Activated CD4-positive, alpha-beta T cell treated with anti-CD3 and anti-CD28 coated beads, Interleukin-2, amount 50 U/mL, for 16 hours (primary cell): ENCODE measurements around the gene MMP25.
"Not testable (repeated sequence)": the region's sequence is repeated elsewhere in the genome, so short reads cannot be mapped to it uniquely, and the experiment has no call there.

Experiments
- DNase-seq: peaks from one replicate; pipeline ENCODE4 v3.0.0-alpha.2; 2020

The MMP25 gene

DNA sequence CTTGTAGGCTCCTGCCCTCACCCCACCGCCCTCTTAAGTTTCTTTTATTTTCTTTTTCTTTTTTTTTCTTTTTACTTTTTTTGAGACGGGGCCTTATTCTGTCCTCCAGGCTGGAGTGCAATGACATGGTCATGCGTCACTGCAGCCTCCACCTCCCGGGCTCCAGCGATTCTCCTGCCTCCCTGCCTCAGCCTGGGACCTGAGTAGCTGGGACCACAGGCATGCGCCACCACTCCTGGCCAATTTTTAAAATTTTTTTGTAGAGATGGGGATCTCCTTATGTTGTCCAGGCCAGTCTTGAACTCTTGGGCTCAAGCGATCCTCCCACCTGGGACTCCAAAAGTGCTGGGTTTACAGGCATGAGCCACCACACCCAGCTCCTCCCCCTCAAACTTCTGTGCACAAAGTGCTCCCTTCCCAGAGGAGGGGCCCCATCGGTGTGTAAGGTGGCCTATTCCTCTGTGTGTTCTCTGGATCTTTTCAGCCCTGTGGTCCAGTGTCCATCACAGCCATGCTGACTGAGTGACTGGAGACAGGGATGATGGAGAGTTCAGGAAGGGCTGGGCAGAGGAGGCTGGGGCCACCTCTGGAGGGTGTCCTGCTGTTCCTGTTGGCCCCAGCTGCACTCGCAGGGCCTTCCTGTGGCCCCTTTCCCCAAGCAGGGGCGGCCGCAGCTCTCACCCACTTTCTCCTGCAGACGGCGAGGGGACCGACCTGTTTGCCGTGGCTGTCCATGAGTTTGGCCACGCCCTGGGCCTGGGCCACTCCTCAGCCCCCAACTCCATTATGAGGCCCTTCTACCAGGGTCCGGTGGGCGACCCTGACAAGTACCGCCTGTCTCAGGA lies 10.2 kb downstream of the MMP25 start:
- no peak for DNase-seq

- peak; percentile 67 for DNase-seq
Measured at GRCh38 chr16:3057181-3058138, 11.1 kb downstream of the MMP25 start.

DNA sequence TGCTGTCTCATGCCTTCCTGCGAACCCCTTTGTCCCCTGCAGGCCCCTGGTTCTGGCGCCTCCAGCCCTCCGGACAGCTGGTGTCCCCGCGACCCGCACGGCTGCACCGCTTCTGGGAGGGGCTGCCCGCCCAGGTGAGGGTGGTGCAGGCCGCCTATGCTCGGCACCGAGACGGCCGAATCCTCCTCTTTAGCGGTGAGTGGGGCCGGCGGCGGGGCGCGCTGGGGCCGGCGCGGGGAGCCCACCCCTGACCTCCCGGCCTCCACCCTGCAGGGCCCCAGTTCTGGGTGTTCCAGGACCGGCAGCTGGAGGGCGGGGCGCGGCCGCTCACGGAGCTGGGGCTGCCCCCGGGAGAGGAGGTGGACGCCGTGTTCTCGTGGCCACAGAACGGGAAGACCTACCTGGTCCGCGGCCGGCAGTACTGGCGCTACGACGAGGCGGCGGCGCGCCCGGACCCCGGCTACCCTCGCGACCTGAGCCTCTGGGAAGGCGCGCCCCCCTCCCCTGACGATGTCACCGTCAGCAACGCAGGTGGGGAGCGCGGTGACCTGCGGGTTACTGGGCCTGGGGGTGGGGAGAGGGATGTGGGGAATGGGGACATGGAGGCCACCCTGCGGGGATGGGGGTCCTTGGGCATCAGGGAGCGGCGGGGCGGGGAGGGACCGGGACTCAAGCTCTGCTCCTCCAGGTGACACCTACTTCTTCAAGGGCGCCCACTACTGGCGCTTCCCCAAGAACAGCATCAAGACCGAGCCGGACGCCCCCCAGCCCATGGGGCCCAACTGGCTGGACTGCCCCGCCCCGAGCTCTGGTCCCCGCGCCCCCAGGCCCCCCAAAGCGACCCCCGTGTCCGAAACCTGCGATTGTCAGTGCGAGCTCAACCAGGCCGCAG lies 12.0 kb downstream of the MMP25 start:
- peak; percentile 72 for DNase-seq

DNA sequence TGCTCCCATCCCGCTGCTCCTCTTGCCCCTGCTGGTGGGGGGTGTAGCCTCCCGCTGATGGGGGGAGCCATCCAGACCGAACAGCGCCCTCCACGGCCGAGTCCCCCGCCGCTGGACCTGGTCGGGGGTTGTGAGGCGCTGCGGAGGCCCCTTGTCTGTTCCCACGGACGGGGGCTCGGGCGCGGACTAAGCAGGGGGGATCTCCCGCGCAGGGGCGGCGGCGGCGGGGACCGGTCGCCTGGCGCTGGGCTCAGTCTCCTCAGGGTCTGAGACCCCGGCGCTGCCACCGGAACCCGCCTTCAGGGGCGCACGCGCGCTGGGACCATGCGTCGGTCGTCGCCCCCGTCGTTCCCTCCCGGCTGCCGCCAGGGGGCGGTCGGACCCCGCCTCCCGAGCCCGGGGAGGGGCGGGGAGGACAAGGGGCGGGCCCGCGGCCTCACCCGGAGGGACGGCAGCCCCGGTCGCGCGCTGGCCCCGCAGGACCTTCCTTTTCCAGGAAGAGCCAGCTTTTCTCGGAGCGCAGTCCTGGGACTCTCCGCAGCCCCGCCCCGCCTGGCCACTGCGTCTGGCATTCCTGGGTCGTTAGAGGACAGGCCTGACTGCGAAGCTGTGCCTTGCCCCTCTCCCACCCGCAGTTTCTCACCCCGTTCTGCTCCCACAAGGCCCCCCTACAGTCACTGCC lies 12.8 kb downstream of the MMP25 start:
- DNase-seq = peak; percentile 91

DNA sequence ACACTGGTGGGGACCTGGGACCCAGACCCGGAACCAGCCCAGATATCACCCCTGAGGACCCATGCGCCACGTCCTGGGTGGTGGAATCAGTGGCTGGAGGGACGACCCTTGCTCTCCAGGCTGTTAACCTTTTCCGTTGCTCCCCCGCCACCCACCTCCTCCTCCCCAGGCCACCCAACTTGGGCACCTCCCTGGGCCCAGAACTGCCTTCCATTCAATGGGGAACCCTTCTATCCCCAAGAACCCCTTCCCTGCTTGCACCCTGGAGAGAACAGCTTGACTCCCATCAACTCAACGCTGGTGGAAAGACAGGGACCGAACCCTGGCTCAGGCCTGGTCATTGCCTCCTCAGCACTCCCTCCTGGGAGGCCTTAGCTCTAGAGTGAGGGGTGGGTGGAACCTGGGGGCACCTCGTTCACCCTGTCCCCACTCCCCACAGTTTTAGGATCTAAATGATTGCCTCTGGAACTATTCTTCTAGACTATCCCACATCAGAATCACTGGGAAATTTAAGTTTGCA lies 13.4 kb downstream of the MMP25 start:
- DNase-seq = no peak

DNA sequence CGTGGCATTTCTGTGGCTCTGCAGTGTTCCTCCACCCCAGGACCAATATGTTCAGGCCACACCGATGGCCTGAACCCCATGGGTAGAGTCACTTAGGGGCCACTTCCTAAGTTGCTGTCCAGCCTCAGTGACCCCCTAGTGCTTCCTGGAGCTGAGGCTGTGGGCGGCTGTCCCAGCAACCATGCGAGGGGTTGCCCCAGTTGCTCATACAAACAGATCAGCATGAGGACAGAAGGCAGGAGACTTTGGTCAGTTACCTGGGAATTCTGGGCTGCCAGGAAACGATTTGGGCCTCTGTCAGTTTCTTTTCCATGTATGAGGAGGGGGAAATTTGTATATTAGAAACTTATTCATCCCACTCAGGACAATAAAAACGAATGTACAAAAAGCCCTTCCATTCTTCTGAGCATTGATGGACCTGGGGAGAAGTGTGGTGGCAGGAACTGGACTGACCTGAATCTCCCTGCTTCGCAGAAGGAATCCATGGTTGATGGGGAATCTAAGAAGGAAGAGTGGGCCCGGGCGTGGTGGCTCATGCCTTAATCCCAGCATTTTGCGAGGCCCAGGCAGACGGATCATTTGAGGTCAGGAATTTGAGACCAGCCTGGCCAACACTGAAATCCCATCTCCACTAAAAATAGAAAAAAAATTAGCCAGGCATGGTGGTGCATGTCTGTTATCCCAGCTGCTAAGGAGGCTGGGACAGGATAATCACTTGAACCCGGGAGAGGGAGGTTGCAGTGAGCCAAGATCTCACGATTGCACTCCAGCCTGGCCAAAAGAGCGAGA lies 14.2 kb downstream of the MMP25 start:
- DNase-seq = no peak

GRCh38 chr16:3062553-3062952 lies 16.2 kb downstream of the MMP25 start:
- no peak for DNase-seq

DNA sequence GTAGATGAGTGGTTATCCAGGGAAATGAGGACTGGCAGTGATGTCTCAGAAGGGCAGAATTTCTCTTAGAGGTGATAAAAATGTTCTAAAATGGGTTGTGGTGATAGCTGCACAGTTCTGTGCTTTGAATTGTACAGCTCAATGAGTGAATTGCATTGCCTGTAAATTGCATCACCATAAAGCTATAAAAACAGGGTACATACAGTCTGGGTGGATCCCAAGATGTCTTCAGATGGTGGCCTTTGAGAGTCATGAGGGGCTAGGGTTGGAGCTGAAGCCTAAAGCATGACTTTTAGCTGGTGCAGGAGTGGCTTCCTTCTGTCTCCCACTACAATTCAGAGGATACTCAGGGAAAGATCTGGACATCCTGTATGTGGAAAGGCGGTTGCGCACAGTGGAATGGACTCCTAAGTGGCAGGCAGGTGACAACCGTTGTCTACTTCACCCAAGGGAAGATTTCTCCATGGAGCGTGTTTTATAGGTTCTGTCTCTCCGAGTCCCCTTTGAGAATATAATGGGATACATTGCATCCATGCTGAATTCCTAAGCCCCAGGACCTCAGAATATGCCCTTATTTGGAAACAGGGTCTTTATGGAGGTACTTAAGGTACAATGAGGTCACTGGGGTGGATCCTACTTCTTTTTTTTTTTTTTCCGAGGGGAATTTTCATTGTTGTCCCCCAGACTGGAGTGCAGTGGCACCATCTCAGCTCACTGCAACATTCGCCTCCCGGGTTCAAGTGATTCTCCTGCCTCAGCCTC lies 17.4 kb downstream of the MMP25 start:
- no peak for DNase-seq

GRCh38 chr16:3065069-3065741 lies 18.8 kb downstream of the MMP25 start, which contains the start of gene IL32:
Gene IL32, plus strand, starts transcription at chr16:3065640. Its CDS starts 172 bp downstream, at chr16:3065812.
- DNase-seq = peak; percentile 88

DNA sequence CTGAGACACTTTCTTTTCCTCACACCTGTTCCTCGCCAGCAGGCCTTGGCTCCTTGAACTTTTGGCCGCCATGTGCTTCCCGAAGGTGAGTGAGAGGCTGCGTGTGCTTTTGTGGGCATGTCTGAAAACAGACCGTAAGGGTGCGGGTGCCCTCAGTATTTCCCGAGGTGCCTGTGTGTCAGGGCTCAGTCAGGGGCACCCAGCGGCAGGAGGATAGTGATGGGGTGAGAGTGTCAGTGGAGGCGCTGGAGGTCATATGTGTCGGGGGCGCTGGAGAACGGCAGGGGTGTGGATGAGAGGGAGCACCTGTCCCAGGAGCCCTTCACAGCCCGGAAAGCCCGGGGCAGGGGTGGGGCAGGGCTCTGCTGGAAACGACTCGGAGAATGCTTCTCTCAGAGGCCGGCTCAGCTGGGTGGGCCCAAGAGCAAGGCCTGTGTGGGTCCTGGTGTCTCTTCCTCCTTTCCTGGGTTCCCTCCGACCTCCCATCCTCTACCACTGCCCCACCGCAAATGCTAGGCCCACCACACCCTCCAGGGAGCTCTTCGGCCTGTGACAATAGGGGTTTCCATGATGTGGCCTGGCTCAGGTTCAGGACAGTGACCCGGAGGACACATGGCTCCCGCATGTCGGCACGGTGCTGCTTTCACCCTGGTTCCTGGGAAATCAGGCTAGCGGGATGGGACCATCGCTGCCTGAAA lies 19.5 kb downstream of the MMP25 start:
- no peak for DNase-seq

- DNase-seq = no peak
Measured at GRCh38 chr16:3066440-3066748, 20.0 kb downstream of the MMP25 start.

- DNase-seq = no peak
Measured at GRCh38 chr16:3068487-3068886, 22.1 kb downstream of the MMP25 start.

- not testable (repeated sequence) for DNase-seq
Measured at GRCh38 chr16:3069146-3069545, 22.8 kb downstream of the MMP25 start.

- peak; percentile 47 for DNase-seq
Measured at GRCh38 chr16:3070608-3071111, 24.3 kb downstream of the MMP25 start.

- DNase-seq = no peak
Measured at GRCh38 chr16:3071655-3072054, 25.3 kb downstream of the MMP25 start.

DNA sequence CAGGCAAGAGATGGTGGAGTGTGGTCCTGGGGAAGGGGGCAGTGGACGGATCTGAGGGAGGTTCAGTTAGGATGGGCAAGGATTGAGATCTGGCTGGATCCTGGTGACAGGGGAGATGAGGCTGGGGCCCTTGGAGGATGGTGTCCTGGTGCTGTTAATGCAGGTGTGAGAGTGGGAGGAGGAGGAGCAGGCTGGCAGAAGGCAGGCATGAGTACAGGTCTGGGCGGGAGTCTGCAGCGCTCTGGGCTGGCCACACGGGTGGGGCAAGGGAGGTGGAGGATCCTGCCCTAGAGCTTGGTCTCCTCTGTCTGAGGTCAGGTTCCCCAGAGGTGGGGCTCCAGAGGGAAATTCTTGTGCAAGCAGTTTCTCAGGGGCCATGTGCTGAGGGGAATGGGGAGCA lies 25.8 kb downstream of the MMP25 start:
- DNase-seq = peak; percentile 74

GRCh38 chr16:3072576-3073263 lies 26.4 kb downstream of the MMP25 start:
- not testable (repeated sequence) for DNase-seq

DNA sequence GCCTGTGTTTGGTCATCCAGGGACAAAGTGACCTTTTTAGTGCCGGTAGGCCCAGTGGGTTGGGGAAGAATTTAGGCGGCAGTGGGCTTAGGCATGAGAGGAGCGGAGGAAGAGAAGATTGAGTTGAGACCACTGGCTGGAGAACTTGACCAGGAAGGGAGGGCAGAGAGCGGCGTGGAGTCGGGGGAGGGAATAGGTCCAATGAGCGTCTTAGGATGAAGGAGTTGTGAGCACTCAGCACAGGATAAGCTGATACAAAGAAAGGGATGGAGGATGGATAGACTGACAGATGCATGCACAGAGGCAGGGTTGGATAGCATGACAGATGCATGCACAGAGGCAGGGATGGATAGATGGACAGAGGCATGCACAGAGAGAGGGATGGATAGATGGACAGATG lies 27.1 kb downstream of the MMP25 start:
- no peak for DNase-seq
